Measurements from ENCODE around the gene PRSS8. TPM values are rescaled to one million over a fixed set of nuclear protein-coding genes. Genes with fewer than 3 reads are reported as not detected.
"Not testable (repeated sequence)": the region's sequence is repeated elsewhere in the genome, so short reads cannot be mapped to it uniquely, and the experiment has no call there.

The PRSS8 gene
- 100 to 1,000 TPM in 1 of 3 donors, 10 to 100 TPM in 1, 1 to 10 TPM in 1; 1.3 to 159 (median 11.2) TPM for polyA plus RNA-seq

GRCh38 chr16:31135535-31136286 is at the start of gene PRSS8:
TSS of gene PRSS8 (minus strand) at chr16:31135727. CDS start at chr16:31135498, 229 bp downstream.
- H3K27ac ChIP-seq (ENCODE audit: low read depth, low read length): no peak within 1 kb of the TSS

GRCh38 chr16:31184888-31185287 is 49.4 kb upstream of the PRSS8 start:
- WGBS, 3 donors: 95 to 96% (median 95%) methylated on average over 14 of the region's 14 CpGs

More at GRCh38 chr16:31135535-31136286, at the start of gene PRSS8:
- 9 to 69% (median 61%) methylated on average over 22 of the region's 22 CpGs for WGBS, 3 donors

GRCh38 chr16:31183432-31184428 is 48.2 kb upstream of the PRSS8 start:
- 68 to 77% (median 73%) methylated on average over 10 of the region's 10 CpGs for WGBS, 3 donors
- H3K27ac ChIP-seq (ENCODE audit: low read depth, low read length): no peak overlapping the region

More at GRCh38 chr16:31184888-31185287, 49.4 kb upstream of the PRSS8 start:
- no peak overlapping the region for H3K27ac ChIP-seq (ENCODE audit: low read depth, low read length)

GRCh38 chr16:31182391-31182790 is 46.9 kb upstream of the PRSS8 start:
- 25 to 38% (median 30%) methylated on average over 7 of the region's 7 CpGs for WGBS, 3 donors
- no peak overlapping the region for H3K27ac ChIP-seq (ENCODE audit: low read depth, low read length)

GRCh38 chr16:31181102-31181830 is 45.7 kb upstream of the PRSS8 start:
- no peak overlapping the region for H3K27ac ChIP-seq (ENCODE audit: low read depth, low read length)
- WGBS, 3 donors: 4 to 5% (median 5%) methylated on average over 31 of the region's 31 CpGs

- H3K27ac ChIP-seq (ENCODE audit: low read depth, low read length): peak within 1 kb of the TSS; percentile 98
- 0% methylated on average over 69 of the region's 69 CpGs for WGBS, 3 donors
Observed at GRCh38 chr16:31179747-31180459, 44.4 kb upstream of the PRSS8 start, which contains the start of gene FUS. TSS of gene FUS (plus strand) at chr16:31180139. CDS start at chr16:31180215, 76 bp downstream.

GRCh38 chr16:31179219-31179746 is 43.8 kb upstream of the PRSS8 start:
- 2% methylated on average over 27 of the region's 27 CpGs for WGBS, 3 donors
- peak overlapping the region; percentile 98 for H3K27ac ChIP-seq (ENCODE audit: low read depth, low read length)

GRCh38 chr16:31177136-31177535 is 41.6 kb upstream of the PRSS8 start:
- H3K27ac ChIP-seq (ENCODE audit: low read depth, low read length): no peak overlapping the region
- 39 to 69% (median 47%) methylated on average over 3 of the region's 3 CpGs for WGBS, 3 donors

- not testable (repeated sequence) for H3K27ac ChIP-seq (ENCODE audit: low read depth, low read length)
- WGBS, 3 donors: no CpG with 5 or more reads among the region's 2 CpGs
Observed at GRCh38 chr16:31170048-31170447, 34.5 kb upstream of the PRSS8 start.

- WGBS, 3 donors: 52 to 60% (median 58%) methylated on average over 2 of the region's 2 CpGs
- no peak overlapping the region for H3K27ac ChIP-seq (ENCODE audit: low read depth, low read length)
Observed at GRCh38 chr16:31168848-31169247, 33.3 kb upstream of the PRSS8 start.

GRCh38 chr16:31167315-31167714 is 31.8 kb upstream of the PRSS8 start:
- no peak overlapping the region for H3K27ac ChIP-seq (ENCODE audit: low read depth, low read length)
- 88 to 90% (median 90%) methylated on average over 8 of the region's 8 CpGs for WGBS, 3 donors

GRCh38 chr16:31157136-31157535 is 21.6 kb upstream of the PRSS8 start:
- 24% methylated on average over 8 of the region's 8 CpGs for WGBS, 3 donors
- no peak overlapping the region for H3K27ac ChIP-seq (ENCODE audit: low read depth, low read length)

GRCh38 chr16:31150976-31151375 is 15.4 kb upstream of the PRSS8 start:
- WGBS, 3 donors: 67 to 78% (median 77%) methylated on average over 6 of the region's 6 CpGs
- not testable (repeated sequence) for H3K27ac ChIP-seq (ENCODE audit: low read depth, low read length)

- 75 to 94% (median 77%) methylated on average over 11 of the region's 11 CpGs for WGBS, 3 donors
- H3K27ac ChIP-seq (ENCODE audit: low read depth, low read length): no peak within 1 kb of the TSS
Observed at GRCh38 chr16:31149894-31150890, 14.7 kb upstream of the PRSS8 start, which contains the start of gene PRSS36. TSS of gene PRSS36 (minus strand) at chr16:31150066. CDS start at chr16:31150035, 31 bp downstream.

GRCh38 chr16:31149332-31149731 is 13.8 kb upstream of the PRSS8 start:
- H3K27ac ChIP-seq (ENCODE audit: low read depth, low read length): no peak overlapping the region

GRCh38 chr16:31148896-31149295 is 13.4 kb upstream of the PRSS8 start:
- 78 to 86% (median 79%) methylated on average over 25 of the region's 25 CpGs for WGBS, 3 donors
- no peak overlapping the region for H3K27ac ChIP-seq (ENCODE audit: low read depth, low read length)

More at GRCh38 chr16:31149332-31149731, 13.8 kb upstream of the PRSS8 start:
- WGBS, 3 donors: 44 to 86% (median 66%) methylated on average over 5 of the region's 5 CpGs

Measured in adipose tissue (tissue), 3 donors.